Measurements from ENCODE around the gene RGS8. TPM values are rescaled to one million over a fixed set of nuclear protein-coding genes. Genes with fewer than 3 reads are reported as not detected.
A peak's percentile ranks its signal among the peaks of the same experiment; 100 is the strongest.

Gene RGS8
- total and polyA plus RNA-seq, 4 donors = 0.05 TPM; not detected in 3

DNA sequence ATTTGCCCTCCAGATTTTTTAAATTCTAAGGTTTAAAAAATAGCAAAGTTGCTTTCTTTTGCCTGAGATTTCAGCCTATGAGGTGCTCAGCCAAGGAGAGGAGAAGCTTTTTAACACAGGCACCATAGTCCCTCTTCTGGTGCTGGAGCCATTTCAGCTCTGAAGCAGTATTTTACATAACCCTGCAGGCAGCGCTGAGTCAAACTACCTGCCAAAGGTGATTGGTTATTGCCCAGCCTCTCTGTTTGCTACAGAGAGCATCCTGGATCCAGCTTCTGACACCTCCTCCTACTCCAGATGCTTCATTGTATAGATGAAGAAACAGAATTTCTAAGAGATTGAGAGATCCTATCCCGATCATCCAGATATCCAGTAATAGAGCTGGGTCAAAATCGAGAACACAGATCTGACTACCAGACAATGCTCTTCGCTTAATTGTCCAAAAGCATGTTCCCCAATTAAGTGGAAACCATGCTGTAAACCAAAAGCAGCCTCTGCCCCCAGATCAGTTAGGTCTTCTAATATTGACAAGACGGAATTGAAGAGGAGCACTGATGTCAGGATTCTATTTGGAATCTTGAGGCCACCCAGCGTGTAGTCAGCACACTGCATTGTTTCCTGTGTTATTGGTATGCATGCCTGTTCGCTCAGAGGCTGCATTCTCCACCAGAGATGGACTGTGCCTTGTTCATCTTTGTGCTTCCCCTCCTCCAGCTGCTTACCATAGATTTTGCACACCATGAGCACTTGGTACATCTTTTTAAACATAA is 22.1 kb downstream of the RGS8 start:
- Histone ChIP-seq H3K27ac (ENCODE audit: low read depth in 1 of 2, low read length in 2 of 2) (no peak overlapping the region), H3K27me3 (ENCODE audit: control insufficient read depth in 4 of 4, insufficient read depth in 4 of 4, low read length in 3 of 4) (peaks cover 0 to 2% (median 0%) of the 10 kb centered on the region in 4 donors), H3K4me3 (ENCODE audit: low read depth in 1 of 3, low read length in 3 of 3) (no peak overlapping the region), H3K9ac (ENCODE audit: low read depth in 1 of 2, low read length in 2 of 2) (no peak overlapping the region), H3K36me3 (ENCODE audit: control insufficient read depth in 4 of 4, insufficient read depth in 3 of 4, low read depth in 1 of 4, low read length in 3 of 4) (no peaks in the 10 kb centered on the region), H3K9me3 (ENCODE audit: control insufficient read depth in 4 of 4, low read length in 3 of 4) (no peaks in the 10 kb centered on the region), H3K4me1 (ENCODE audit: control insufficient read depth in 4 of 4, insufficient read depth in 4 of 4, low read length in 3 of 4) (no peaks in the 10 kb centered on the region)
- no peak for DNase-seq (ENCODE audit: low spot score)
- WGBS = 71% methylated on average over 7 of the region's 7 CpGs
- TF ChIP-seq, protein P1, sequence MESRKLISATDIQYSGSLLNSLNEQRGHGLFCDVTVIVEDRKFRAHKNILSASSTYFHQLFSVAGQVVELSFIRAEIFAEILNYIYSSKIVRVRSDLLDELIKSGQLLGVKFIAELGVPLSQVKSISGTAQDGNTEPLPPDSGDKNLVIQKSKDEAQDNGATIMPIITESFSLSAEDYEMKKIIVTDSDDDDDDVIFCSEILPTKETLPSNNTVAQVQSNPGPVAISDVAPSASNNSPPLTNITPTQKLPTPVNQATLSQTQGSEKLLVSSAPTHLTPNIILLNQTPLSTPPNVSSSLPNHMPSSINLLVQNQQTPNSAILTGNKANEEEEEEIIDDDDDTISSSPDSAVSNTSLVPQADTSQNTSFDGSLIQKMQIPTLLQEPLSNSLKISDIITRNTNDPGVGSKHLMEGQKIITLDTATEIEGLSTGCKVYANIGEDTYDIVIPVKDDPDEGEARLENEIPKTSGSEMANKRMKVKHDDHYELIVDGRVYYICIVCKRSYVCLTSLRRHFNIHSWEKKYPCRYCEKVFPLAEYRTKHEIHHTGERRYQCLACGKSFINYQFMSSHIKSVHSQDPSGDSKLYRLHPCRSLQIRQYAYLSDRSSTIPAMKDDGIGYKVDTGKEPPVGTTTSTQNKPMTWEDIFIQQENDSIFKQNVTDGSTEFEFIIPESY (IDR thresholded peaks at IDR 0.05) = no peak
- no peak for TF ChIP-seq FOXA2 (IDR thresholded peaks at IDR 0.05)
- TF ChIP-seq CTCF (IDR thresholded peaks at IDR 0.05; ENCODE audit: low read depth, low read length, missing input control) = no peak
- no peak for TF ChIP-seq SP1 (IDR thresholded peaks at IDR 0.05)
- TF ChIP-seq FOXA1 (IDR thresholded peaks at IDR 0.05) = no peak
- peak in 1 of 2 donors; percentile 13 for TF ChIP-seq RAD21 (IDR thresholded peaks at IDR 0.05)

- no peaks in the 10 kb centered on the region for H3K9me3 ChIP-seq (ENCODE audit: control insufficient read depth in 4 of 4, low read length in 3 of 4)
- H3K36me3 ChIP-seq (ENCODE audit: control insufficient read depth in 4 of 4, insufficient read depth in 3 of 4, low read depth in 1 of 4, low read length in 3 of 4) = no peaks in the 10 kb centered on the region
- H3K27me3 ChIP-seq (ENCODE audit: control insufficient read depth in 4 of 4, insufficient read depth in 4 of 4, low read length in 3 of 4) = peaks cover 0 to 2% (median 0%) of the 10 kb centered on the region in 4 donors
- no peak overlapping the region for H3K27ac ChIP-seq (ENCODE audit: low read depth in 1 of 2, low read length in 2 of 2)
- no peak for DNase-seq (ENCODE audit: low spot score)
- no peak overlapping the region for H3K9ac ChIP-seq (ENCODE audit: low read depth in 1 of 2, low read length in 2 of 2)
- no peak overlapping the region for H3K4me3 ChIP-seq (ENCODE audit: low read depth in 1 of 3, low read length in 3 of 3)
- H3K4me1 ChIP-seq (ENCODE audit: control insufficient read depth in 4 of 4, insufficient read depth in 4 of 4, low read length in 3 of 4) = no peaks in the 10 kb centered on the region
- TF ChIP-seq HNF4A (conservative IDR thresholded peaks at IDR 0.05) (no peak), FOXA1 (IDR thresholded peaks at IDR 0.05) (no peak), EGR1 (IDR thresholded peaks at IDR 0.05; ENCODE audit: low read depth in 2 of 2) (no peak), SP1 (IDR thresholded peaks at IDR 0.05) (no peak), NR2F2 (IDR thresholded peaks at IDR 0.05) (no peak), RXRA (IDR thresholded peaks at IDR 0.05) (no peak), FOXA2 (IDR thresholded peaks at IDR 0.05) (no peak), RAD21 (IDR thresholded peaks at IDR 0.05) (no peak), GABPA (IDR thresholded peaks at IDR 0.05 in 1 of 2, conservative IDR thresholded peaks at IDR 0.05 in 1 of 2) (no peak), YY1 (IDR thresholded peaks at IDR 0.05) (no peak), TAF1 (conservative IDR thresholded peaks at IDR 0.05) (no peak), JUND (IDR thresholded peaks at IDR 0.05) (no peak)
- TF ChIP-seq, protein P2, sequence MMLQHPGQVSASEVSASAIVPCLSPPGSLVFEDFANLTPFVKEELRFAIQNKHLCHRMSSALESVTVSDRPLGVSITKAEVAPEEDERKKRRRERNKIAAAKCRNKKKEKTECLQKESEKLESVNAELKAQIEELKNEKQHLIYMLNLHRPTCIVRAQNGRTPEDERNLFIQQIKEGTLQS (IDR thresholded peaks at IDR 0.05) = no peak
- TF ChIP-seq, protein P1 (IDR thresholded peaks at IDR 0.05) = no peak
- TF ChIP-seq, protein P3, sequence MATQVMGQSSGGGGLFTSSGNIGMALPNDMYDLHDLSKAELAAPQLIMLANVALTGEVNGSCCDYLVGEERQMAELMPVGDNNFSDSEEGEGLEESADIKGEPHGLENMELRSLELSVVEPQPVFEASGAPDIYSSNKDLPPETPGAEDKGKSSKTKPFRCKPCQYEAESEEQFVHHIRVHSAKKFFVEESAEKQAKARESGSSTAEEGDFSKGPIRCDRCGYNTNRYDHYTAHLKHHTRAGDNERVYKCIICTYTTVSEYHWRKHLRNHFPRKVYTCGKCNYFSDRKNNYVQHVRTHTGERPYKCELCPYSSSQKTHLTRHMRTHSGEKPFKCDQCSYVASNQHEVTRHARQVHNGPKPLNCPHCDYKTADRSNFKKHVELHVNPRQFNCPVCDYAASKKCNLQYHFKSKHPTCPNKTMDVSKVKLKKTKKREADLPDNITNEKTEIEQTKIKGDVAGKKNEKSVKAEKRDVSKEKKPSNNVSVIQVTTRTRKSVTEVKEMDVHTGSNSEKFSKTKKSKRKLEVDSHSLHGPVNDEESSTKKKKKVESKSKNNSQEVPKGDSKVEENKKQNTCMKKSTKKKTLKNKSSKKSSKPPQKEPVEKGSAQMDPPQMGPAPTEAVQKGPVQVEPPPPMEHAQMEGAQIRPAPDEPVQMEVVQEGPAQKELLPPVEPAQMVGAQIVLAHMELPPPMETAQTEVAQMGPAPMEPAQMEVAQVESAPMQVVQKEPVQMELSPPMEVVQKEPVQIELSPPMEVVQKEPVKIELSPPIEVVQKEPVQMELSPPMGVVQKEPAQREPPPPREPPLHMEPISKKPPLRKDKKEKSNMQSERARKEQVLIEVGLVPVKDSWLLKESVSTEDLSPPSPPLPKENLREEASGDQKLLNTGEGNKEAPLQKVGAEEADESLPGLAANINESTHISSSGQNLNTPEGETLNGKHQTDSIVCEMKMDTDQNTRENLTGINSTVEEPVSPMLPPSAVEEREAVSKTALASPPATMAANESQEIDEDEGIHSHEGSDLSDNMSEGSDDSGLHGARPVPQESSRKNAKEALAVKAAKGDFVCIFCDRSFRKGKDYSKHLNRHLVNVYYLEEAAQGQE (IDR thresholded peaks at IDR 0.05) = no peak
- TF ChIP-seq, protein P4, sequence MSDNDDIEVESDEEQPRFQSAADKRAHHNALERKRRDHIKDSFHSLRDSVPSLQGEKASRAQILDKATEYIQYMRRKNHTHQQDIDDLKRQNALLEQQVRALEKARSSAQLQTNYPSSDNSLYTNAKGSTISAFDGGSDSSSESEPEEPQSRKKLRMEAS (IDR thresholded peaks at IDR 0.05) = no peak
These were observed 26.3 kb downstream of the RGS8 start for GRCh38 chr1:182658055-182658454.
